Activated CD8-positive, alpha-beta T cell treated with anti-CD3 and anti-CD28 coated beads for 36 hours (primary cell): ENCODE data around the gene CSNK1A1L. TPM values are rescaled to one million over a fixed set of nuclear protein-coding genes. Genes with fewer than 3 reads are reported as not detected.

Experiments
- ATAC-seq: fragments of 200-7000 bp; cut with Tn5 transposase; one replicate; pipeline ENCODE4 v1.10.0; 2021; ENCODE audit warnings: mild to moderate bottlenecking, moderate library complexity
- CTCF ChIA-PET: fragments of 350-600 bp; sonication (Branson Sonifier 250); formaldehyde crosslinking; loops from one replicate; lab custom pipeline; 2021; ENCODE audit warnings: antibody characterized with exemption; lab: Charles Lee
- POLR2A ChIA-PET: fragments of 350-600 bp; sonication (Branson Sonifier 250); formaldehyde crosslinking; loops from one replicate; lab custom pipeline; 2021; ENCODE audit warnings: antibody characterized with exemption; lab: Charles Lee
- DNase-seq: peaks from one replicate; pipeline ENCODE4 v3.0.0-alpha.2; 2020
- H3K27ac Mint-ChIP-seq: one replicate; pipeline ENCODE4 v1.8.0; 2021; ENCODE audit warnings: mild to moderate bottlenecking, mixed read lengths
- H3K27me3 Mint-ChIP-seq: one replicate; pipeline ENCODE4 v1.8.0; 2021; ENCODE audit warnings: mixed read lengths
- H3K36me3 Mint-ChIP-seq: one replicate; pipeline ENCODE4 v1.8.0; 2021; ENCODE audit warnings: low read depth, mixed read lengths
- H3K4me1 Mint-ChIP-seq: one replicate; pipeline ENCODE4 v1.8.0; 2021; ENCODE audit warnings: low read depth, mixed read lengths
- H3K4me3 Mint-ChIP-seq: one replicate; pipeline ENCODE4 v1.8.0; 2021; ENCODE audit warnings: mild to moderate bottlenecking, moderate library complexity, mixed read lengths
- H3K9me3 Mint-ChIP-seq: one replicate; pipeline ENCODE4 v1.8.0; 2021; ENCODE audit warnings: mixed read lengths
- intact Hi-C: fragments of 100-400 bp; cut with micrococcal nuclease; formaldehyde crosslinking; loops from one replicate; pipeline ENCODE4 v1.10.0; 2022
- total RNA-seq, 2 experiments: library from RNA; stranded (reverse); gene quantifications; one replicate each; pipeline ENCODE4 v1.2.3, GENCODE V29; 2021
- TF ChIP-seq, protein P1 (sequence below): fragments of 200-600 bp; IDR thresholded peaks from one replicate; pipeline ENCODE4 v1.8.0; 2022; ENCODE audit warnings: antibody characterized with exemption, mild to moderate bottlenecking

The CSNK1A1L gene
- total RNA-seq, 2 experiments from 2014 or later: not detected

DNA sequence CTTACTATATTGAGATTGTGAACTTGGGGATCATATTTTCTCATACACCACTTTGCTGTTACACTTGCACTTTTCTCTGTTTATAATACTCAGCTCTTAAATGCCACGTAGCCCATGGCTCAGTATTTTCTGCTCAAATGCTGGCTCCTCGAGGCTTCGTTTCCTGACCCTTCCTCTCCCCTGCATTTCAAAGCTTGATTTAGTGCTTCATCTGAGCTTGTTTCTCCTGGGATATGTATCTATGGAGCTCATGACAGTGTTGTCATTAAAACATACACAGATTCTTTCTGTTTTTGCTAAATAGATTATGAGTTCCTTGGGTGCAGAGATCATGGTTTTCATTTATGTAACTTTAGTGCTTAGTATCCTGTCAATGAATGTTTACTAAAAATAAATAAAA is 11.4 kb downstream of the CSNK1A1L start:
- Mint-ChIP-seq H3K9me3 (no peaks in the 10 kb centered on the region), H3K4me1 (peaks cover 5% of the 10 kb centered on the region), H3K36me3 (no peaks in the 10 kb centered on the region), H3K4me3 (no peak overlapping the region), H3K27ac (no peak overlapping the region), H3K27me3 (no peaks in the 10 kb centered on the region)
- ATAC-seq: no peak
- ChIA-PET POLR2A (no interaction called here), CTCF (no interaction called here)
- intact Hi-C loops: no loop called here
- no peak for DNase-seq
- TF ChIP-seq, protein P1, sequence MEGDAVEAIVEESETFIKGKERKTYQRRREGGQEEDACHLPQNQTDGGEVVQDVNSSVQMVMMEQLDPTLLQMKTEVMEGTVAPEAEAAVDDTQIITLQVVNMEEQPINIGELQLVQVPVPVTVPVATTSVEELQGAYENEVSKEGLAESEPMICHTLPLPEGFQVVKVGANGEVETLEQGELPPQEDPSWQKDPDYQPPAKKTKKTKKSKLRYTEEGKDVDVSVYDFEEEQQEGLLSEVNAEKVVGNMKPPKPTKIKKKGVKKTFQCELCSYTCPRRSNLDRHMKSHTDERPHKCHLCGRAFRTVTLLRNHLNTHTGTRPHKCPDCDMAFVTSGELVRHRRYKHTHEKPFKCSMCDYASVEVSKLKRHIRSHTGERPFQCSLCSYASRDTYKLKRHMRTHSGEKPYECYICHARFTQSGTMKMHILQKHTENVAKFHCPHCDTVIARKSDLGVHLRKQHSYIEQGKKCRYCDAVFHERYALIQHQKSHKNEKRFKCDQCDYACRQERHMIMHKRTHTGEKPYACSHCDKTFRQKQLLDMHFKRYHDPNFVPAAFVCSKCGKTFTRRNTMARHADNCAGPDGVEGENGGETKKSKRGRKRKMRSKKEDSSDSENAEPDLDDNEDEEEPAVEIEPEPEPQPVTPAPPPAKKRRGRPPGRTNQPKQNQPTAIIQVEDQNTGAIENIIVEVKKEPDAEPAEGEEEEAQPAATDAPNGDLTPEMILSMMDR: no peak

DNA sequence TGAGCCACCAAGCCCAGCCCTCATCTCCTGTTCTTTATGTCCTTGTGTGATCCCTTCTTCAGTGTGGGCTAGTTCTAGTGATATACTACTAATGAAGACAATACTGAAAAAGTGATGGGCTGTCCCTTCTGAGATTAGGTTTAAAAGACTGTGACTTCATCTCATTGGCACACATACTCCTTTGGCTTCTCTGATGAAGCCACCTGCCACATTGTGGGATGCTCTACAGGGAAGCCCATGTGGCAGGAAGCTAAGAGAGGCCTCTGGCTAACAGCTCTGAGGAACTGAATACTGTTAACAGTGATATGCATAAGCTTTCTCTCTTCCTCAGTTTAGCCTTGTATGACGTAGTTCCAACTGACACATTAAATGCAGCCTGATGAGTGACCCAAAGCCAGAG is 13.6 kb downstream of the CSNK1A1L start:
- no peaks in the 10 kb centered on the region for H3K36me3 Mint-ChIP-seq
- H3K4me3 Mint-ChIP-seq: no peak overlapping the region
- TF ChIP-seq, protein P1: no peak
- no peaks in the 10 kb centered on the region for H3K27me3 Mint-ChIP-seq
- intact Hi-C loops: no loop called here
- H3K4me1 Mint-ChIP-seq: no peaks in the 10 kb centered on the region
- CTCF ChIA-PET: no interaction called here
- ATAC-seq (no peak), DNase-seq (no peak)
- no peak overlapping the region for H3K27ac Mint-ChIP-seq
- H3K9me3 Mint-ChIP-seq: no peaks in the 10 kb centered on the region
- POLR2A ChIA-PET: no interaction called here

DNA sequence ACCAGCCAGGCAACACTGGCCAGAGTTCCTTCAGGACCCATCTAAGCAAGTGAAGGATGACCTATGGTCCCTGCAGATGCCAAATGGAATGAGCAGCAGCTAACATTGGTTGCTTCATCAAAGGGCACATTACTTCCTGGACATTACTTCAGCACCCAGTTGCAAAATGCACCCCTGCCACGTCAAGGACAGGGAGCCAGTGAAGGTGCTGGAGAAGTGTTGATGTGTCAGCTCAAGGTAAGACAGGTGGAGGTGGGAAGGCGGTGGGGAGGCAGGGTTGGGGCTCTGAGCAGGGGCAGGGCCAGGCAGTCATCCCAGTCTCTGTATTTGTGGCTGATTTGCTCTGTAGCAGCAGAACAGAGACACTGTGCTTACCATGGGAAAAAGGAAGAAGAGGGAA is 14.6 kb downstream of the CSNK1A1L start:
- Mint-ChIP-seq H3K9me3 (no peaks in the 10 kb centered on the region), H3K36me3 (no peaks in the 10 kb centered on the region), H3K4me1 (no peaks in the 10 kb centered on the region), H3K27me3 (peaks cover 3% of the 10 kb centered on the region), H3K4me3 (no peak overlapping the region), H3K27ac (no peak overlapping the region)
- DNase-seq: no peak
- CTCF ChIA-PET: no interaction called here
- no peak for ATAC-seq
- TF ChIP-seq, protein P1: no peak
- intact Hi-C loops: no loop called here
- POLR2A ChIA-PET: no interaction called here

DNA sequence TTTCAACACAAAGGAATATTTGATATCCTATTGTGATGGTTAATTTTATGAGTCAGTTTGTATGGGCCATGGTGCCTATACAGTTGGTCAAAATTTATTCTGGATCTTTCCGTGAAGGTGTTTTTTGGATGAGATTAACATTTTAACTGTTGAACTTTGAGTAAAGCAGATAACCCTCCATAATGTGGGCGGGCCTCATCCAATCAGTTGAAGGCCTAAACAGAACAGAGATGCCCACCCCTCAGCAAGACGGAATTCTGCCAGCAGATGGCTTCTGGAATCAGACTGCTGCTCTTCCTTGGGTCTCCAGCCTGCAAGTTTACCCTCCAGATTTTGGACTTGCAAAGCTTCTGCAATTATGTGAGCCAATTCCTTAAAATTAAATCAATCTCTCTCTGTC is 16.0 kb downstream of the CSNK1A1L start:
- TF ChIP-seq, protein P1: no peak
- H3K27me3 Mint-ChIP-seq: peaks cover 3% of the 10 kb centered on the region
- H3K9me3 Mint-ChIP-seq: no peaks in the 10 kb centered on the region
- POLR2A ChIA-PET: no interaction called here
- H3K36me3 Mint-ChIP-seq: no peaks in the 10 kb centered on the region
- ATAC-seq: no peak
- no peak overlapping the region for H3K4me3 Mint-ChIP-seq
- H3K4me1 Mint-ChIP-seq: no peaks in the 10 kb centered on the region
- DNase-seq: no peak
- intact Hi-C loops: no loop called here
- CTCF ChIA-PET: interaction anchor here (1.0 kb wide), 1 partner anchor 14 kb away, joined by 3 read pairs; no protein-coding TSS in a partner anchor
- H3K27ac Mint-ChIP-seq: no peak overlapping the region

DNA sequence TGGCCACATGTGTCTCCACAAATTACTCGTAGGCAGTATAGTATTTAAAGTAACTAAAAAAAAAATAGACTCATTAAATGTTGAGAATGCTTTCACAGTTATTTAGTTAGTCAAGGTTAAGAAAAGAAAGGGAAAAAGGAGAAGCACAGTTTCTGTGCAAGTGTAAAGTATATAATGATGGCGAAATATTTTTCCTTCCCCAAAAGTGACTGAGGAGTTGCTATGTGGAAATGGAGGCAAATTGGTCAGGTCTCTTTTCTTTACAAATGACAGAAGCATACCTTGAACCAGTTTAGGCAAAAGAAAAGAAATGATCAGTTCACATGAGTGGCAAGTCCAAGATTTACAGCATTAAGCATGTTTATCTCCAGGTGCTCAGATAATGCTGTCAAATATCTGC is 18.0 kb downstream of the CSNK1A1L start:
- ChIA-PET POLR2A (no interaction called here), CTCF (no interaction called here)
- H3K4me1 Mint-ChIP-seq: no peaks in the 10 kb centered on the region
- no peaks in the 10 kb centered on the region for H3K9me3 Mint-ChIP-seq
- intact Hi-C loops: no loop called here
- DNase-seq: no peak
- H3K4me3 Mint-ChIP-seq: no peak overlapping the region
- peaks cover 3% of the 10 kb centered on the region for H3K27me3 Mint-ChIP-seq
- ATAC-seq: no peak
- H3K27ac Mint-ChIP-seq: no peak overlapping the region
- no peaks in the 10 kb centered on the region for H3K36me3 Mint-ChIP-seq
- TF ChIP-seq, protein P1: no peak
